Measurements from ENCODE around the gene LSP1.
"Not testable (repeated sequence)": the region's sequence is repeated elsewhere in the genome, so short reads cannot be mapped to it uniquely, and the experiment has no call there.

LSP1 gene

DNA sequence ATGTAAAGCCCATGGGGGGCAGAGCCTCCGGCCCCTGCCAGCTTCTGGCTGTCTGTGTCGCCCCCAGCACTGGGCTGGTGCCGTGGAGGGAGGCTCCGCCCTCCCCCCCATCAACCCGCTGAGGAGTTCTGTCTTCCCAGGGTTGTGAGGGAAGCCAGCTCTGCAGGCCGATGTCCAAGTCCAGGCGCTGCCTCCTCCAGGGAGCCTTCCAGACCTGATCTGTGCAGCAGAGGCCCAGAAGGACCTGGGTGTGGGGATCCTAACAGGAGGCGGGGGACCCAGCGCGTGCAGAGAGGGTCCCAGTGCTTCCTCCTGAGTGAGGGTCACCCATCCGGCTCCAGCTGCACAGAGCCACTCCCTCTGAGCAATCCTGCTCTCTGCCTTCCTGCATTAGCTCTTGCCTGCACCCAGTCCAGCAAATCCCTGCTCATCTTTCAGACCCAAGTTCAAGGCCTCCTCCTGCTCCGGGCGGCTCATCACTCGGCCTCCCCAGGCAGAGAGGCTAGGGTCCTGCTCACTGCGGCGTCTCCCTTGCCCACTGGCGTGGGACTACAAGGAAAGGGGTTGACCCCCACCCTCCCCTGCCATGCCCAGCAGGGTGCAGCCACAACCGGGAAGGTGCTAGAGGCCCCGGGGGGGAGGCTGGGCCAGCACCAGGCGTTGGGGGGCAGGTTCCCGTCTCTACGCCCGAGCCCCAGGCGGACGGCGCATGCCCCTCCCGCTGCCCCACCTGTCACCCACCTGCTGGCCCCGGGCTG lies 22.4 kb downstream of the LSP1 start:
- DNase-seq (ENCODE audit: low read depth in 1 of 2, low spot score in 1 of 2): no peak
- Histone ChIP-seq H3K27ac (replicated peaks) (no peak overlapping the region), H3K27me3 (ENCODE audit: insufficient read depth, poor library complexity, severe bottlenecking) (no peaks in the 10 kb centered on the region), H3K4me3 (replicated peaks; ENCODE audit: insufficient read depth, low read length) (no peak overlapping the region)
- TF ChIP-seq POLR2AphosphoS5 (IDR thresholded peaks at IDR 0.05; ENCODE audit: low read depth): no peak
- TF ChIP-seq, protein P1, sequence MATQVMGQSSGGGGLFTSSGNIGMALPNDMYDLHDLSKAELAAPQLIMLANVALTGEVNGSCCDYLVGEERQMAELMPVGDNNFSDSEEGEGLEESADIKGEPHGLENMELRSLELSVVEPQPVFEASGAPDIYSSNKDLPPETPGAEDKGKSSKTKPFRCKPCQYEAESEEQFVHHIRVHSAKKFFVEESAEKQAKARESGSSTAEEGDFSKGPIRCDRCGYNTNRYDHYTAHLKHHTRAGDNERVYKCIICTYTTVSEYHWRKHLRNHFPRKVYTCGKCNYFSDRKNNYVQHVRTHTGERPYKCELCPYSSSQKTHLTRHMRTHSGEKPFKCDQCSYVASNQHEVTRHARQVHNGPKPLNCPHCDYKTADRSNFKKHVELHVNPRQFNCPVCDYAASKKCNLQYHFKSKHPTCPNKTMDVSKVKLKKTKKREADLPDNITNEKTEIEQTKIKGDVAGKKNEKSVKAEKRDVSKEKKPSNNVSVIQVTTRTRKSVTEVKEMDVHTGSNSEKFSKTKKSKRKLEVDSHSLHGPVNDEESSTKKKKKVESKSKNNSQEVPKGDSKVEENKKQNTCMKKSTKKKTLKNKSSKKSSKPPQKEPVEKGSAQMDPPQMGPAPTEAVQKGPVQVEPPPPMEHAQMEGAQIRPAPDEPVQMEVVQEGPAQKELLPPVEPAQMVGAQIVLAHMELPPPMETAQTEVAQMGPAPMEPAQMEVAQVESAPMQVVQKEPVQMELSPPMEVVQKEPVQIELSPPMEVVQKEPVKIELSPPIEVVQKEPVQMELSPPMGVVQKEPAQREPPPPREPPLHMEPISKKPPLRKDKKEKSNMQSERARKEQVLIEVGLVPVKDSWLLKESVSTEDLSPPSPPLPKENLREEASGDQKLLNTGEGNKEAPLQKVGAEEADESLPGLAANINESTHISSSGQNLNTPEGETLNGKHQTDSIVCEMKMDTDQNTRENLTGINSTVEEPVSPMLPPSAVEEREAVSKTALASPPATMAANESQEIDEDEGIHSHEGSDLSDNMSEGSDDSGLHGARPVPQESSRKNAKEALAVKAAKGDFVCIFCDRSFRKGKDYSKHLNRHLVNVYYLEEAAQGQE (IDR thresholded peaks at IDR 0.05; ENCODE audit: insufficient replicate concordance, low read depth): no peak
- no peak for TF ChIP-seq SPI1 (IDR thresholded peaks at IDR 0.05; ENCODE audit: borderline replicate concordance, low read depth)
- TF ChIP-seq, protein P2, sequence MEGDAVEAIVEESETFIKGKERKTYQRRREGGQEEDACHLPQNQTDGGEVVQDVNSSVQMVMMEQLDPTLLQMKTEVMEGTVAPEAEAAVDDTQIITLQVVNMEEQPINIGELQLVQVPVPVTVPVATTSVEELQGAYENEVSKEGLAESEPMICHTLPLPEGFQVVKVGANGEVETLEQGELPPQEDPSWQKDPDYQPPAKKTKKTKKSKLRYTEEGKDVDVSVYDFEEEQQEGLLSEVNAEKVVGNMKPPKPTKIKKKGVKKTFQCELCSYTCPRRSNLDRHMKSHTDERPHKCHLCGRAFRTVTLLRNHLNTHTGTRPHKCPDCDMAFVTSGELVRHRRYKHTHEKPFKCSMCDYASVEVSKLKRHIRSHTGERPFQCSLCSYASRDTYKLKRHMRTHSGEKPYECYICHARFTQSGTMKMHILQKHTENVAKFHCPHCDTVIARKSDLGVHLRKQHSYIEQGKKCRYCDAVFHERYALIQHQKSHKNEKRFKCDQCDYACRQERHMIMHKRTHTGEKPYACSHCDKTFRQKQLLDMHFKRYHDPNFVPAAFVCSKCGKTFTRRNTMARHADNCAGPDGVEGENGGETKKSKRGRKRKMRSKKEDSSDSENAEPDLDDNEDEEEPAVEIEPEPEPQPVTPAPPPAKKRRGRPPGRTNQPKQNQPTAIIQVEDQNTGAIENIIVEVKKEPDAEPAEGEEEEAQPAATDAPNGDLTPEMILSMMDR (IDR thresholded peaks at IDR 0.05; ENCODE audit: insufficient read depth, low read length): no peak
- TF ChIP-seq GABPA (IDR thresholded peaks at IDR 0.05; ENCODE audit: low read depth): no peak

DNA sequence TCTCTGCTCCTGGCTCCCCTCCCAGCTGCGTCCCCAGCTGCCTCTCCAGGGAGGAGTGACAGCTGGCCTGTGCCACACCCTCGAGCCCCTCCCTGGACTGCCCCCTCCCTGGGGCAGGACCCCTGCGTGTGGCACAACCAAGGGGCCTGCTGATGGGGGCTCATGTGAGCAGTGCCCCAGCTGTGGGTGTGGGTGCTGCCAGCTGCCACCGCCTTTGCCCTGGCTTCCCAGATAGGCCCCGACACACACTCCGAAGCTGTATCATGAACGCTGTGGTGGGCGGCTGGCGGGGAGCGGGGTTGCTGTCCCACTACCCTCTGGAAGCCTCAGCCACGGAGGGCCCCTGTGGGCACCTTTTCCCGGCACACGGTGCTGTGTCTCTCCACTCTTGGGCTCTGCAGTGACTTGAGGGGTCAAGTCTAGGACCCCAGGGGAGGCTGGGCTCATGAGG lies 23.0 kb downstream of the LSP1 start:
- H3K27me3 ChIP-seq (ENCODE audit: insufficient read depth, poor library complexity, severe bottlenecking); DNase-seq (ENCODE audit: low read depth in 1 of 2, low spot score in 1 of 2); H3K4me3 ChIP-seq (replicated peaks; ENCODE audit: insufficient read depth, low read length); H3K27ac ChIP-seq (replicated peaks): not testable (repeated sequence)

DNA sequence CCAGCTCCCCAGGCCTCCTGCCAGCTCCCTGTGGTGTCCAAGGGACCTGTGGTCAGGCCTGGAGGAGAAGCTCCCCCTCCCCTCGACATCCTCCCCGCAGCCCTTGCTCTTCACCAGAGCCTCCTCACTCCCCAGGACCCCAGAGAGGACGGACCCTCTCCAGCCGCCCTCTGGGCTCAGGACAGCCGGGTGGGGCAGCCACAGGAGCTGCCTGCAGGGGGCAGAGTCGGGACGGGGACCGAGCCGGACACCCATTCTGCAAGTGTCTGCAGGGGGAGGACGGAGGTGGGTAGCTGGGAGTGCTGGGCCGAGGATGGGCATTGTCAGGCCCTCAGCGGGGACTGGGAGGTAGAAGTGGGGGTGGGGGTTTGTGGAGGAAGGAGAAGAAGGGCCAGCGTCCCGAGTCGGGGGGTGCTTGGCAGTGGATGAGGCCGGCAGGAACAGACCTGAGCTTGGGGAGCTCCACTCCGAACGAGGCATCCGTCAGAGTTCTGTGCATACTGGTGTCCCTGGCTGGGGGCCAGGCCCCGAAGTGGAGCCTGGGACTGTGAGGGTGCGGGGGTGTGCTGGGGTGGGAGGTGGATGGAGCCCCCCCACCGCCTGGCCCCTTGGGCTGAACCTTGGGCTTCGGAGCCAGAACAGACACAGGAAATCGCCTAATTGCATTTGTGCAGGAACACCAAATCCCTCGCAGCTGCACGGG lies 23.6 kb downstream of the LSP1 start:
- no peak for TF ChIP-seq SPI1 (IDR thresholded peaks at IDR 0.05; ENCODE audit: borderline replicate concordance, low read depth)
- TF ChIP-seq, protein P2 (IDR thresholded peaks at IDR 0.05; ENCODE audit: insufficient read depth, low read length): peak; percentile 52
- no peaks in the 10 kb centered on the region for H3K27me3 ChIP-seq (ENCODE audit: insufficient read depth, poor library complexity, severe bottlenecking)
- no peak overlapping the region for H3K27ac ChIP-seq (replicated peaks)
- peak in 1 of 2 experiments; percentile 25 for DNase-seq (ENCODE audit: low read depth in 1 of 2, low spot score in 1 of 2)
- no peak overlapping the region for H3K4me3 ChIP-seq (replicated peaks; ENCODE audit: insufficient read depth, low read length)

DNA sequence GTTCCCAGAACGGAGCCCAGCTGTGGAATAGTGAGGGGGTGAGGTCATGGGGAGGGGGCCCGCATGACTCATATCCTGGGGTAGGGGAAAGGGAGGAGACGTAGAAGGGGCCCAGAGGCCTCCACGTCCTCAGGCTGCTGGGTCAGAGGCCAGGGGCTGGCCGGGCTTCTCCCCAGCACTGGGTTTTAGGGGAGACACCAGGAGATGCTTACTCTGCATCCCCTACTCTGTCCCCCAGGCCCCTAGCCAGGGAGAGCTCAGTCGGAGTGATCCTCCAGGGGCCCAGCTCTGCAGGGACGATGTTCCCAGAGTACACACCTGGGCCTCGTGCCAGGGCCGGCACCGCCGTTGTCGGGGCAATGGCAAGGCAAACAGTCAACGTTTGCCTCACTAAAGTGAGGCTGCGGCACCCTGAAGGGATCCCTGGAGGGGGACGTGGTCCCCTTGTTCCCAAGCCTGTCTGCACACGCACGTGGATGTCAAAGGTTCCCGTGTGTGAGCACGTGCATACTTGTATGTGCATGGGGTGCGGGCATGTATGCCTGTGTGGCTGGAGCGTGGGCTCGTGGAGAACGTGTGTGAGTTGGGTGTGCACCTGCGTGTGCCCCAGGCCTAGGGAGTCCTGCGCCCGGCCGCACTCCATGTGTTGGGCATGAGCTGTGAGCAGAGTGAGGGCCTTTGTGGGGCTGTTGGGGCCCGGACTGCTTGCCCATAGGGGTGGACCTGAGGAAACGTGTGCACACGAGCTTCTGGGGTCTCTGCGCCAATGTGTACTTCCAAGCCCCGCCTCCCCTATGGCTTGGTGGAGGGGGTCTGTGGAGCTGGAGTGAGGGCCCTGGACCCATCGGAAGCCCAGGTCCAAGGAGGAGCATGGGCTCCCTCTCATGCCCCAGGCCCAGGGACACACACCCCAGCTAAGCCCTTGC lies 24.6 kb downstream of the LSP1 start:
- H3K4me3 ChIP-seq (replicated peaks; ENCODE audit: insufficient read depth, low read length): no peak overlapping the region
- H3K27ac ChIP-seq (replicated peaks): no peak overlapping the region
- TF ChIP-seq SPI1 (IDR thresholded peaks at IDR 0.05; ENCODE audit: borderline replicate concordance, low read depth) (no peak), GABPA (IDR thresholded peaks at IDR 0.05; ENCODE audit: low read depth) (no peak), POLR2AphosphoS5 (IDR thresholded peaks at IDR 0.05; ENCODE audit: low read depth) (no peak)
- TF ChIP-seq, protein P2 (IDR thresholded peaks at IDR 0.05; ENCODE audit: insufficient read depth, low read length): no peak
- TF ChIP-seq, protein P1 (IDR thresholded peaks at IDR 0.05; ENCODE audit: insufficient replicate concordance, low read depth): no peak

More for the DNA sequence above, 24.6 kb downstream of the LSP1 start:
- no peaks in the 10 kb centered on the region for H3K27me3 ChIP-seq (ENCODE audit: insufficient read depth, poor library complexity, severe bottlenecking)
- DNase-seq (ENCODE audit: low read depth in 1 of 2, low spot score in 1 of 2): no peak
